Measurements from ENCODE around the gene DISC1. TPM values are rescaled to one million over a fixed set of nuclear protein-coding genes. Genes with fewer than 3 reads are reported as not detected.

The DISC1 gene
- total RNA-seq, 1 experiment from 2014 or later: 1.8 TPM

DNA sequence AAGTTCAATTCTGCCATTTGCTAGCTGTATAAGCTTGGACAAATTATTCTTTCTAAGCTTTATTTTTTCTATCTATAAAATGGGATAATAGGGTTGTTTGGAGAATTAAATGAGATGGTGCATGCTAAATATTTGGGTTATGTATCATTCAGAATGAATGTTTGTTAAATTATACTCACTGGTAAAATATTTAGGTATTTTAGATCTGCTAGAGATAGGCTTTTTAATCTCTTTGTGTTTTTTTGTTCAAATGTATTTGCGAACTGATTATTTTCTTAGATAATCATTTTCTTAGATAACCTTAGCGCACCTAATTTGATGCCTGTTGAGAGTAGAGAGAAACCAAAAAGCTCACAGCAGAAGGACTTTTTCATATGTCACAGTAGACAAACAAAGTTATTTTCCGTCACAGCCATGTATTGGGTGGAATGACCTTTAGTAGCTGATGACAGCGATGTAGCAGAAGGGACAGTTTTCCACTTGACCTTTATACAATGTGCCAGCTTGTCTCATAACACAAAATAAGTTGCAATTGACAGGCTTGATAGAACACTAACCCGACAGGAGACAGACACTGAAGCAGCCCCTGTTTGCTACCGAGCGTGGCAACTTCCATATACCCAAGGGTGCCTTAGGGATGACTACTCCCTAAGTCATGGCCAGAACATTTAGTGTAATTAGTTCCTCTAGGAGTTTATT is 93.0 kb downstream of the DISC1 start:
- POLR2A ChIA-PET (ENCODE audit: low non-redundant PET): no interaction called here
- no peaks in the 10 kb centered on the region for H3K9me3 ChIP-seq (ENCODE audit: low read depth, low read length, poor library complexity, severe bottlenecking)
- TF ChIP-seq EZH2 (IDR thresholded peaks at IDR 0.05; ENCODE audit: borderline replicate concordance, low read depth, low read length, poor library complexity, severe bottlenecking): no peak
- TF ChIP-seq, protein P1, sequence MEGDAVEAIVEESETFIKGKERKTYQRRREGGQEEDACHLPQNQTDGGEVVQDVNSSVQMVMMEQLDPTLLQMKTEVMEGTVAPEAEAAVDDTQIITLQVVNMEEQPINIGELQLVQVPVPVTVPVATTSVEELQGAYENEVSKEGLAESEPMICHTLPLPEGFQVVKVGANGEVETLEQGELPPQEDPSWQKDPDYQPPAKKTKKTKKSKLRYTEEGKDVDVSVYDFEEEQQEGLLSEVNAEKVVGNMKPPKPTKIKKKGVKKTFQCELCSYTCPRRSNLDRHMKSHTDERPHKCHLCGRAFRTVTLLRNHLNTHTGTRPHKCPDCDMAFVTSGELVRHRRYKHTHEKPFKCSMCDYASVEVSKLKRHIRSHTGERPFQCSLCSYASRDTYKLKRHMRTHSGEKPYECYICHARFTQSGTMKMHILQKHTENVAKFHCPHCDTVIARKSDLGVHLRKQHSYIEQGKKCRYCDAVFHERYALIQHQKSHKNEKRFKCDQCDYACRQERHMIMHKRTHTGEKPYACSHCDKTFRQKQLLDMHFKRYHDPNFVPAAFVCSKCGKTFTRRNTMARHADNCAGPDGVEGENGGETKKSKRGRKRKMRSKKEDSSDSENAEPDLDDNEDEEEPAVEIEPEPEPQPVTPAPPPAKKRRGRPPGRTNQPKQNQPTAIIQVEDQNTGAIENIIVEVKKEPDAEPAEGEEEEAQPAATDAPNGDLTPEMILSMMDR (conservative IDR thresholded peaks at IDR 0.05; ENCODE audit: low read depth, low read length): no peak
- no peak overlapping the region for H3K4me3 ChIP-seq (ENCODE audit: low read depth, low read length, poor library complexity, severe bottlenecking)
- no peak overlapping the region for H3K27ac ChIP-seq (ENCODE audit: low read depth, low read length, poor library complexity, severe bottlenecking)
- no peak for DNase-seq (ENCODE audit: low spot score)
- intact Hi-C loops (cut with micrococcal nuclease; ENCODE audit: unreplicated experiment): no loop called here
- no peaks in the 10 kb centered on the region for H3K4me1 ChIP-seq (ENCODE audit: insufficient read depth, low read length, poor library complexity, severe bottlenecking)
- CTCF ChIA-PET: no interaction called here
- H3K27me3 ChIP-seq (replicated peaks; ENCODE audit: insufficient read depth, low read depth, low read length, poor library complexity): no peaks in the 10 kb centered on the region
- no peaks in the 10 kb centered on the region for H3K36me3 ChIP-seq (ENCODE audit: insufficient read depth, low read length, poor library complexity, severe bottlenecking)
- BruUV-seq (replicated peaks): no TSS peak

DNA sequence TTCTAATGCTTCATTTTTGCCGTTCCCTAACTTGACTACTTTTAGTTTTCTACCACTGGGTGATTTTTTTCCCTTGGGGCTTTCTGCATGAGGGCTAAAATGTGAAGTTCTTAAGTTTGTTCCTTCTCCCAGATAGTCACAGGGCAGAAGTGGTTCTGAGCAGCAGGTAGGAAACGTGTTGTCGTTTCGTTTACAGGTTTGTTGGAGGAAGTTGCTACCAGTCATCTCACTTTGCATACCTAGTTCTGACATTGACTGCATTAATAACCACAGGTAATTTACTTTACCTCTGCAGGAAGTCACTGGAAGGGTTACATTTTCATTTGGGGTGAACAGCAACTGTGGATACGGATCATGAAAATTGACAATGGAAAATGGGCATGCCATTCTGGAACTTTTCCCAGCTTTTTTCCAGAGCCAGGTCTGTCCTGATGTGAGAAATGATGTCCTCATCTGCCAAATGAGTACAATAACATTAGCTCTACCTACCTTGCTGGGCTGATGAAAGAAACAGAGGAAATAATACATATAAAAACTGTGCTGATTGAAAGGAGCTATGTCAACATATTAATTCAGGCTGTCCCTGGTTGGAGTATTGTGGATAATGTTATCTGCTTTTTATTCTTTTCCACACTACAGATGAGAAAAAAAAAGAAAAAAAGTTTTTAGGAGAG is 94.2 kb downstream of the DISC1 start:
- H3K36me3 ChIP-seq (ENCODE audit: insufficient read depth, low read length, poor library complexity, severe bottlenecking): no peaks in the 10 kb centered on the region
- no TSS peak for BruUV-seq (replicated peaks)
- ChIA-PET POLR2A (ENCODE audit: low non-redundant PET) (no interaction called here), CTCF (interaction anchor here (0.5 kb wide), 1 partner anchor 925 kb away, joined by 5 read pairs; no protein-coding TSS in a partner anchor)
- no peak overlapping the region for H3K27ac ChIP-seq (ENCODE audit: low read depth, low read length, poor library complexity, severe bottlenecking)
- no peaks in the 10 kb centered on the region for H3K4me1 ChIP-seq (ENCODE audit: insufficient read depth, low read length, poor library complexity, severe bottlenecking)
- no peaks in the 10 kb centered on the region for H3K27me3 ChIP-seq (replicated peaks; ENCODE audit: insufficient read depth, low read depth, low read length, poor library complexity)
- no peak for DNase-seq (ENCODE audit: low spot score)
- intact Hi-C loops (cut with micrococcal nuclease; ENCODE audit: unreplicated experiment): no loop called here
- TF ChIP-seq EZH2 (IDR thresholded peaks at IDR 0.05; ENCODE audit: borderline replicate concordance, low read depth, low read length, poor library complexity, severe bottlenecking): no peak
- TF ChIP-seq, protein P1 (conservative IDR thresholded peaks at IDR 0.05; ENCODE audit: low read depth, low read length): no peak
- no peaks in the 10 kb centered on the region for H3K9me3 ChIP-seq (ENCODE audit: low read depth, low read length, poor library complexity, severe bottlenecking)
- no peak overlapping the region for H3K4me3 ChIP-seq (ENCODE audit: low read depth, low read length, poor library complexity, severe bottlenecking)

DNA sequence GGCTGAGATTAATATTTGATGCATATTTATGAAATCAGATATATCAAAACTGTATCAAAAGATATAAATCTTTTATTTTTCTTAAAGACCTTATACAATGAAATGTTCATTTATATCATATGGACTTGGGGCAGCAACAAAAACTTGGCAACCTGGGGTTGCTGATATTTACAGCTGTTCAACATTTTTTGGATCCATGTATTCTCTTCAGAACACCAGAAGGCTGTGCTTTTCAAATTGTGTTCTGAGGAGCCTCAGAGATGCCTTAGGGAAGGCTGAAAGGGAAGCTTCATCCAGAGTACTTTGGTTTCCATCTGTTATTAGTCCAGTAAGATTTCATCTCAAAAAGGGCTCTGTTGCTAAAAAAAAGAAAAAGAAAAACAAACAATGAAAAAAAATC is 94.8 kb downstream of the DISC1 start:
- H3K27ac ChIP-seq (ENCODE audit: low read depth, low read length, poor library complexity, severe bottlenecking): no peak overlapping the region
- BruUV-seq (replicated peaks): no TSS peak
- H3K36me3 ChIP-seq (ENCODE audit: insufficient read depth, low read length, poor library complexity, severe bottlenecking): no peaks in the 10 kb centered on the region
- DNase-seq (ENCODE audit: low spot score): no peak
- no peak overlapping the region for H3K4me3 ChIP-seq (ENCODE audit: low read depth, low read length, poor library complexity, severe bottlenecking)
- no peaks in the 10 kb centered on the region for H3K27me3 ChIP-seq (replicated peaks; ENCODE audit: insufficient read depth, low read depth, low read length, poor library complexity)
- POLR2A ChIA-PET (ENCODE audit: low non-redundant PET): no interaction called here
- TF ChIP-seq EZH2 (IDR thresholded peaks at IDR 0.05; ENCODE audit: borderline replicate concordance, low read depth, low read length, poor library complexity, severe bottlenecking): no peak
- TF ChIP-seq, protein P1 (conservative IDR thresholded peaks at IDR 0.05; ENCODE audit: low read depth, low read length): no peak
- H3K4me1 ChIP-seq (ENCODE audit: insufficient read depth, low read length, poor library complexity, severe bottlenecking): no peaks in the 10 kb centered on the region
- CTCF ChIA-PET: interaction anchor here (0.5 kb wide), 1 partner anchor 925 kb away, joined by 5 read pairs; no protein-coding TSS in a partner anchor
- intact Hi-C loops (cut with micrococcal nuclease; ENCODE audit: unreplicated experiment): no loop called here
- no peaks in the 10 kb centered on the region for H3K9me3 ChIP-seq (ENCODE audit: low read depth, low read length, poor library complexity, severe bottlenecking)
